Measurements from ENCODE around the gene NF1.
A peak's percentile ranks its signal among the peaks of the same experiment; 100 is the strongest.
"Not testable (repeated sequence)": the region's sequence is repeated elsewhere in the genome, so short reads cannot be mapped to it uniquely, and the experiment has no call there.

Gene NF1

DNA sequence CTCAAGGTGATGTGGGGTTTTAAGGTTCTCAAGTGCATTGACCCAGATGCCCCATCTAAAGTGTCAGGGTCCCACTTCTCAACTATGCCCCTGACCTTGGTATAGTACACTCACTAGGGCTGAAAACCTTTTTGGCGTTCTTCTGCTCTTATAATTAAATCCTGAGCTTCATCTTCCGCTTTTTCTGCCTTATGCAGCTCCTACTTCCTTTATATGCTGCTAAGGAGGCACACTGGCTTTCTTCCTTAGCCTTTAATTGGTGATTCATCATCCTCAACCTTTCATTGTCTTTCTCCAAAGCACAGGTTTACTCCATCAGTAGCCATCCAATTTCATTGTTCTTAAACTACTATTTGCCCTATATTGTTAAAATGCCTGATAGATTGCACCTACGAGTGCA is 5.3 kb upstream of the NF1 start:
- no peak for DNase-seq (ENCODE audit: low spot score)

GRCh38 chr17:31090650-31091049 is 4.1 kb upstream of the NF1 start:
- not testable (repeated sequence) for DNase-seq (ENCODE audit: low spot score)

GRCh38 chr17:31092475-31093064 is 2.2 kb upstream of the NF1 start:
- no peak for DNase-seq (ENCODE audit: low spot score)

GRCh38 chr17:31093866-31094599 is 744 bp upstream of the NF1 start:
- no peak for DNase-seq (ENCODE audit: low spot score)

- DNase-seq (ENCODE audit: low spot score) = peak; percentile 80
Measured at GRCh38 chr17:31095236-31096105, 694 bp downstream of the NF1 start.

- DNase-seq (ENCODE audit: low spot score) = no peak
Measured at GRCh38 chr17:31096106-31096436, 1.3 kb downstream of the NF1 start.

DNA sequence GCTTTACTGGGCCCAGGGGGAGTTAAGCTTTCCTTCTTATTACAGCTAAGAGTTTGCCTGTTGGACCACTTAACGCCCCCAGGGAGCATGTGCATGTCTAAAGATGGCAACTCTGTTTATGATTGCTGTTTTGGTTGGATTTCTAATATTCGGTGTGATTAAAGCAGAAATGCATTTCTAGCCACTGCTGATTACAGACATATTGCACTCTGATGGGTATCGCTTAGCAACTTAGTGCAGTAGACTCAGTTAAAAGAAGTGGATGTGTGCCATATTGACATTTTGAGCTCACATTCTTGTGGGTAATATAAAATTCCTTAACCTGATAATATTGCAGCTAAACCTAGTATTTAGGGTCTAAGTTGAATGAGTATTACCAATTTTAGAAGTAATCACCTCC is 4.2 kb downstream of the NF1 start:
- DNase-seq (ENCODE audit: low spot score) = no peak

GRCh38 chr17:31100840-31101459 is 6.2 kb downstream of the NF1 start:
- no peak for DNase-seq (ENCODE audit: low spot score)

- DNase-seq (ENCODE audit: low spot score) = no peak
Measured at GRCh38 chr17:31101943-31102342, 7.2 kb downstream of the NF1 start.

DNA sequence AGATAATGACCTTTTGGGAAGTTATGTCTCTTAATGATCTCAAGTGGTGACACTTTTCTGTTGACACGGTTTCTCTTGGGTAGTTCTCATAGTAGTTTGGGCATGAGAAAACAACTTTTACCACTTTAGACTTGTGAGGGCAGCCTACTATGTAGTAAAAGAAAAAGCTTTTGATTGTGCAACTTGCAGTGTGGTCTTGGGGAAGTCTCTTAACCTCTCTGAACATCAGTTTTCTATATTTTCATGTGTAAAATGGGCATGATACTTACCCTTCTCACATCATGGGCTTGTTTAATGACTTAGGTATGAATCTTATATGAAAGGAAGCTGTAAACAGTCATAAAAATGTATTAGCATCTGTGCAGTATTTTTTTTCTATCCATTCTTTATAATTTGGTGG is 11.2 kb downstream of the NF1 start:
- DNase-seq (ENCODE audit: low spot score) = no peak

DNA sequence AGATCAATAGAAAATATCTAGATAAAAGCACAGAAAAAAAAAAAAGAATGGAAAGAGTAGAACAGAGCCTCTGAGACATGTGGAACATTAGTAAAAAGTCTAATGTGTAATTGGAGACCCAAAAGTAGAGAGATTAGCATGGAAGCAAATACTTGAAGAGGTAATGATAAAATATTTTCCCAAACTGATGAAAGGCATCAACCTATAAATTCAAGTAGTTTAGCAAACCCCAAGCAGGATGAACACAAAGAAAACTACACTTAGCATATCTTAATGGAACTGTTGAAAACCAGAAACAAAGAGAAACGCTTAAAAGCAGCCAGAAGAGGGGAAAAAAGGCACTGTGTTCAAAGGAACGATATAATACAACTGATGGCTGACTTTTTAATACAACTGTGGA is 16.4 kb downstream of the NF1 start:
- DNase-seq (ENCODE audit: low spot score) = no peak

DNA sequence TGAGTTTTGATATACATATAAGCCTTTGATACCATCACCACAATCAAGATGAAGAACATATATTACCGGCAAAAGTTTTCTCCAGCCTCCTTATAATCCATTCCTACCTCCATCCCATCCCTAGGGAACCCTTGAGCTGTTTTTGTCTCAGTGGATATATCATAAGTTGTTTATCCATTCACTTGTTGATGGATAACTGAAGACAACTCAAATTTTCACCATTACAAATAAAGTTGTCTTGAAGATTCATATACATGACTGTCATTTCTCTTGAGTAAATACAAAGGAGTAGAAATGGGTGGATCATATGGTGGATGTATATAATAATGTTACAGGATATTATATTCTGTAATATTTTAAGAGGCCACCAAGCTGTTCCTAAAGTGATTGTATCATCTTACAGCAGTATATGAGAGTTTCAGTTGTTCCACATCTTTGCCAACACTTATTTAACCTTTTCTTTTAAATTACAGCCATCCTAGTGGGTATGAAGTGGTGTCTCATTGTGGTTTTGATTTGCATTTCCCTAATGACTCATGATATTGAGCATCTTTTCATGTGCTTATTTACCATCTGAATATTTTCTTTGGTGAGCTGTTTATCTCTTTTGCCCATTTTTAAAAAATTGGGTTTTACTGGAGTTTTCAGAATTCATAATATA is 17.4 kb downstream of the NF1 start:
- peak; percentile 42 for DNase-seq (ENCODE audit: low spot score)

DNA sequence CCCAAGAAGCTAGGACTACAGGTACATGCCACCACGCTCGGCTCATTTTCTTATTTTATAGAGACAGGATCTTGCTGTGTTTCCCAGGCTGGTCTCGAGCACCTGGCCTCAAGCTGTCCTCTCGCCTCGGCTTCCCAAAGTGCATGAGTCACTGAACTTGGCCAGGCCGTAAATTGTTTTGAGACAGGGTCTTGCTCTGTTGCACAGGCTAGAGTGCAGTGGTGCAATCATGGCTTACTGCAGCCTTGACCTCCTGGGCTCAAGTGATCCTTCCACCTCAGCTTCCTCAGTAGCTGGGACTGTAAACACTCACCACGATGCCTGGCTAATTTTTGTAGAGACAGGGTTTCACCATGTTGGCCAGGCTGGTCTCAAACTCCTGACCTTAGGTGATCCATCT is 18.6 kb downstream of the NF1 start:
- DNase-seq (ENCODE audit: low spot score) = not testable (repeated sequence)

- no peak for DNase-seq (ENCODE audit: low spot score)
Measured at GRCh38 chr17:31113939-31114338, 19.2 kb downstream of the NF1 start.

GRCh38 chr17:31114956-31115555 is 20.3 kb downstream of the NF1 start:
- no peak for DNase-seq (ENCODE audit: low spot score)

- DNase-seq (ENCODE audit: low spot score) = no peak
Measured at GRCh38 chr17:31116167-31116566, 21.4 kb downstream of the NF1 start.

DNA sequence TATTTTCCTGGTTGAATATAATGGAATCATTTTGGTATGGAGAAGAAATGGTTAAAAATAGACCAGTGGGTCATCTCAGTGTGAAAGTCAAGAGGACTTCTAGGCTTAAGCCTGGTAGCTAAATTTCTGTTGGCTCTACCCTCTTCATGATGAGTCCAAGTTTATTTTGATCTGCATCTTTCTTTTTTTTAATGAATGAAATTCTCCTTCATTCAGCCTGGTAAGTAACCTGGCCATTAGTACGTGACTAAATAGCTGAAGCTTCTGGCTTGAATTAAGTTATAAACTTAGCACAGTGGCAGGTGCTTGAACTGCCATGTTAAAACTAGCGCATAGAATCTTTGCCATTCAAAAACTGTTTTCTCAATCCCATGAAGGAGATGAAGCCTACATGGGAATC is 28.0 kb downstream of the NF1 start:
- no peak for DNase-seq (ENCODE audit: low spot score)

- no peak for DNase-seq (ENCODE audit: low spot score)
Measured at GRCh38 chr17:31126318-31126717, 31.5 kb downstream of the NF1 start.

DNA sequence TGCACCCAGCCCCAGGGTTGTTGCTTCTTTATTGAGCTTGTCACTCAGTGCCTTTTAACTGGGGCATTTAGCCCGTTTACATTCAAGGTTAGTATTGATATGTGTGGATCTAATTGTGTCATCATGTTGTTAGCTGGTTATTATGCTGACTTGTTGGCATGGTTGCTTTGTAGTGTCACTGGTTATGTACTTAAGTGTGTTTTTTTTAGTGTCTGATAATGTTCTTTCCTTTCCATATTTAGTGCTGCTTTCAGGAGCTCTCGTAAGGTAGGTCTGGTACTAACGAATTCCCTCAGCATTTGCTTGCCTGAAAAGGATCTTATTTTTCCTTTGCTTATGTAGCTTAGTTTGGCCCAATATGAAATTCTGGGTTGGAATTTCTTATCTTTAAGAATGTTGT is 33.5 kb downstream of the NF1 start:
- DNase-seq (ENCODE audit: low spot score) = no peak

DNA sequence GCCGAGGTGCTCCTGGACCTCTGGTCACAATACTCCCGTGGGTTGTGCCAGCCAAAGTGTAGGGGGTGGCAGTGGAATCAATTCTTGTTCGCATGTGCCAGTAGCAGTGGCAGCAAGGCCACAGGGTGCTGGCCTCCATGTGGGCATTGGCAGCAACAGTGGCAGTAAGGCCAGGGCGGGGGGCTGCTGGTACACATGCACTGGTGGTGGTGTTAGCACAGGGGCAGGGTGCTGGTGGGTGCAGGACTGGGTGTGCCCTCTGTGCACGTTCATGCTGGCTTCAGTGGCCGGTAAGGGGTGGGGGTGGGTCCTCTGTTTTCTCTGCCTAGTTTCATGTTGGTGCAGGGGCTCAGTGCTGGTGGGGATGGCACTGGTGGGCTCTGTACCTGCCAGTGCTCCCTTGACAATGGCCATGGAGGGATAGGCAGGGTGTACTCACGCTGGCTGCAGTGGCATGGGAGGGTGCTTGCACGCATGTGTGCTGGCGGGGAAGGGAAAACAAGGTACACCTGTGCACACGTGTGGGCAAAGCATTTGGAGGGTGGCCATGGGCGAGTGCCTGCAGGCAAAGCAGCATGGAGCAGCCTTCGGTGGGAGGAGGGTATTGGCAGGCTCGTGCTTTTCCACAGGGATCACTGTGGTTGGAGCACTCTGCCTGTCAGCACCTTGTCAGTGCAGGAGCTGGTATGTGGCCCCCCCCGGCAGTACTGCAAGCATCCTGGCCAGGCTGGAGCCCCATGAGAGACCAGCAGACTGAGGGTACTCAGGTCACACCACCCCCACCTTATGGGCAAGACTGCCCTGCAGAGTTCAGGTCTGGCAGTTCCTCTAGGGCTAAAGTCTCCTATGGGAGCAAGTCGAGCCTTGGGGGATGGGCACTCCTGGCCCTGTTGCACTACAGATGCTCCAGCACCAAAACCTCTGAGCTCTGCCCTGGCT is 35.8 kb downstream of the NF1 start:
- no peak for DNase-seq (ENCODE audit: low spot score)

- DNase-seq (ENCODE audit: low spot score) = no peak
Measured at GRCh38 chr17:31131299-31131698, 36.5 kb downstream of the NF1 start.
